HepG2 (cell line): ENCODE results near the gene CDK2. TPM values are rescaled to one million over a fixed set of nuclear protein-coding genes. Genes with fewer than 3 reads are reported as not detected.
A peak's percentile ranks its signal among the peaks of the same experiment; 100 is the strongest.

ENCODE experiments used
- ATAC-seq: fragments of 200-7000 bp; cut with Tn5 transposase; 3 replicates; pipeline ENCODE4 v1.9.1; 2020; ENCODE audit warnings: mild to moderate bottlenecking, moderate library complexity
- BruUV-seq: library from RNA; stranded (reverse); fragments of 400-500 nt; replicated peaks from 2 replicates; lab custom pipeline; 2021; lab: Mats Ljungman, UMichigan
- CTCF ChIA-PET: fragments of 300-600 bp; formaldehyde crosslinking; extraction: SDS; loops from one replicate; lab custom pipeline; 2021; ENCODE audit warnings: low total read pairs, inconsistent platforms, low intra/inter-chr PET ratio; lab: Yijun Ruan, JAX
- POLR2A ChIA-PET: fragments of 350-600 bp; sonication (Branson Sonifier 250); formaldehyde crosslinking; loops from one replicate; lab custom pipeline; 2020; ENCODE audit warnings: antibody characterized with exemption, inconsistent platforms; lab: Yijun Ruan, JAX
- DNase-seq: peaks from one replicate; pipeline ENCODE4 v3.0.0-alpha.2; 2015; ENCODE audit warnings: low spot score
- FAIRE-seq: peaks from 3 replicates; lab custom pipeline; 2011; peaks lifted over from hg19 to GRCh38; lab: Jason Lieb, UNC
- H2AFZ ChIP-seq: one replicate; pipeline ENCODE4 v1.6.1; 2011; ENCODE audit warnings: low read length, inconsistent platforms
- H3K27ac ChIP-seq: fragments of 300-600 bp; 3 replicates; pipeline ENCODE4 v1.8.0; 2011; ENCODE audit warnings: mixed run types, mild to moderate bottlenecking, mixed read lengths, low read length, inconsistent platforms; ENCODE audit not compliant: insufficient read depth; ENCODE audit errors: extremely low read length
- H3K27me3 ChIP-seq, 2 experiments: fragments of 200-600 bp in 1 of 2; 2 replicates in 1 of 2; 3 replicates in 1 of 2; pipeline versions ENCODE4 v1.6.0 to v1.8.0; 2011; ENCODE audit warnings: low read length in 2 of 2, mild to moderate bottlenecking in 2 of 2, moderate library complexity in 2 of 2, inconsistent platforms in 1 of 2; ENCODE audit not compliant: insufficient read depth in 2 of 2, control insufficient read depth in 1 of 2
- H3K36me3 ChIP-seq, 2 experiments: fragments of 200-600 bp in 1 of 2; replicated peaks in 1 of 2; 2 replicates in 1 of 2; 3 replicates in 1 of 2; pipeline versions ENCODE4 v1.5.1 to v1.8.0; 2011; ENCODE audit warnings: low read length in 2 of 2, inconsistent platforms in 1 of 2; ENCODE audit not compliant: insufficient read depth in 2 of 2, control insufficient read depth in 1 of 2
- H3K4me1 ChIP-seq: 2 replicates; pipeline ENCODE4 v1.5.1; 2012; ENCODE audit warnings: low read length, inconsistent platforms; ENCODE audit not compliant: insufficient read depth
- H3K4me2 ChIP-seq: 2 replicates; pipeline ENCODE4 v1.6.0; 2011; ENCODE audit warnings: low read depth, low read length, inconsistent platforms
- H3K4me3 ChIP-seq, 3 experiments: fragments of 200-600 bp in 1 of 3; sonication (generic), shearing (Covaris generic) in 1 of 3; replicated peaks in 1 of 3; 2 replicates each; pipeline ENCODE4 v1.5.1; 2011 to 2016; ENCODE audit warnings: low read length in 3 of 3, inconsistent platforms in 2 of 3, low read depth in 2 of 3, mild to moderate bottlenecking in 2 of 3, control low read depth in 1 of 3, mixed read lengths in 1 of 3; ENCODE audit not compliant: insufficient read depth in 1 of 3
- H3K79me2 ChIP-seq: one replicate; pipeline ENCODE4 v1.6.1; 2011; ENCODE audit warnings: low read length, inconsistent platforms; ENCODE audit not compliant: insufficient read depth
- H3K9ac ChIP-seq: 2 replicates; pipeline ENCODE4 v1.6.0; 2011; ENCODE audit warnings: mild to moderate bottlenecking, low read depth, low read length, inconsistent platforms; ENCODE audit not compliant: insufficient read depth
- H3K9me3 ChIP-seq: 2 replicates; pipeline ENCODE4 v1.5.1; 2012; ENCODE audit warnings: mild to moderate bottlenecking, low read length
- H4K20me1 ChIP-seq: 2 replicates; pipeline ENCODE4 v1.6.0; 2011; ENCODE audit warnings: inconsistent platforms, mild to moderate bottlenecking, low read length, moderate library complexity; ENCODE audit not compliant: insufficient read depth
- ATF7-NPFF ChIP-seq: sonication (generic); formaldehyde crosslinking; IDR thresholded peaks from 2 replicates; pipeline ENCODE4 v1.8.1; 2023; ENCODE audit warnings: mild to moderate bottlenecking, low read depth, missing genetic modification reagents, moderate library complexity
- GABPB1 ChIP-seq: IDR thresholded peaks from 2 replicates; pipeline ENCODE4 v1.6.1; 2016; ENCODE audit warnings: mild to moderate bottlenecking, missing genetic modification reagents, moderate library complexity, missing compliant biosample characterization
- GLI4 ChIP-seq: sonication (generic); formaldehyde crosslinking; IDR thresholded peaks from 2 replicates; pipeline ENCODE4 v1.5.1; 2020; ENCODE audit warnings: missing genetic modification reagents, mild to moderate bottlenecking, moderate library complexity, borderline replicate concordance
- HNRNPK ChIP-seq: fragments of 200-400 bp; formaldehyde crosslinking; IDR thresholded peaks from 2 replicates; pipeline ENCODE4 v1.6.1; 2018; ENCODE audit warnings: low read length, low read depth, moderate library complexity, mild to moderate bottlenecking; ENCODE audit not compliant: poor library complexity, severe bottlenecking
- HOXA3 ChIP-seq: sonication (generic); formaldehyde crosslinking; IDR thresholded peaks from 2 replicates; pipeline ENCODE4 v1.5.0; 2020; ENCODE audit warnings: missing genetic modification reagents
- KAT7 ChIP-seq: IDR thresholded peaks from 2 replicates; pipeline ENCODE4 v1.6.1; 2018; ENCODE audit warnings: borderline replicate concordance, missing compliant biosample characterization
- KMT2A ChIP-seq: sonication (generic); formaldehyde crosslinking; IDR thresholded peaks from 2 replicates; pipeline ENCODE4 v1.4.0; 2020; ENCODE audit warnings: missing genetic modification reagents
- MTA1 ChIP-seq: sonication (generic); formaldehyde crosslinking; IDR thresholded peaks from 2 replicates; pipeline ENCODE4 v1.4.0; 2020; ENCODE audit warnings: missing genetic modification reagents, mild to moderate bottlenecking, borderline replicate concordance
- MYC ChIP-seq: sonication (generic); formaldehyde crosslinking; IDR thresholded peaks from 2 replicates; pipeline ENCODE4 v1.9.0; 2021; ENCODE audit warnings: missing genetic modification reagents, borderline replicate concordance
- NCOR1 ChIP-seq: fragments of 200-600 bp; sonication (generic); IDR thresholded peaks from 2 replicates; pipeline ENCODE4 v1.7.0; 2017; ENCODE audit warnings: antibody characterized with exemption, low read length, borderline replicate concordance
- RBM39 ChIP-seq: fragments of 200-400 bp; formaldehyde crosslinking; IDR thresholded peaks from one replicate; pipeline ENCODE4 v1.6.1; 2018; ENCODE audit warnings: antibody characterized with exemption, mild to moderate bottlenecking, low read depth, low read length; ENCODE audit not compliant: poor library complexity, severe bottlenecking
- RCOR2 ChIP-seq: IDR thresholded peaks from 2 replicates; pipeline ENCODE4 v1.6.1; 2016; ENCODE audit warnings: missing biosample characterization, missing genetic modification reagents
- ZBTB38 ChIP-seq: sonication (generic); formaldehyde crosslinking; IDR thresholded peaks from 2 replicates; pipeline ENCODE4 v1.5.1; 2020; ENCODE audit warnings: mild to moderate bottlenecking, missing genetic modification reagents
- ZBTB7A ChIP-seq: sonication (generic); formaldehyde crosslinking; IDR thresholded peaks from 2 replicates; pipeline ENCODE4 v1.8.0; 2022; ENCODE audit warnings: mild to moderate bottlenecking, missing genetic modification reagents
- ZFX ChIP-seq: sonication (generic); formaldehyde crosslinking; IDR thresholded peaks from 2 replicates; pipeline ENCODE4 v1.4.0; 2020; ENCODE audit warnings: mild to moderate bottlenecking, low read depth, missing genetic modification reagents, moderate library complexity
- ZNF687 ChIP-seq: sonication (generic); formaldehyde crosslinking; IDR thresholded peaks from 2 replicates; pipeline ENCODE4 v1.5.1; 2020; ENCODE audit warnings: mild to moderate bottlenecking, missing genetic modification reagents, moderate library complexity
- ZNF740 ChIP-seq: sonication (generic); formaldehyde crosslinking; IDR thresholded peaks from 2 replicates; pipeline ENCODE4 v1.4.0; 2020; ENCODE audit warnings: missing genetic modification reagents
- ZNF816 ChIP-seq: sonication (generic); formaldehyde crosslinking; IDR thresholded peaks from 2 replicates; pipeline ENCODE4 v1.8.0; 2022; ENCODE audit warnings: missing genetic modification reagents, mild to moderate bottlenecking, borderline replicate concordance
- WGBS: methylation state at CpG from one replicate; pipeline ENCODE4 v1.1.6; 2017; ENCODE audit warnings: low lambda C conversion rate; 5-methylcytosine and 5-hydroxymethylcytosine counted together
- in situ Hi-C: cut with HindIII; loops from 2 replicates; pipeline ENCODE4 v1.10.0; 2017; ENCODE audit warnings: low pct_unique_long_range_greater_than_20kb; ENCODE audit not compliant: extremely low pct_ligation_motif_present
- intact Hi-C: fragments of 100-400 bp; cut with micrococcal nuclease; formaldehyde crosslinking; loops from one replicate; pipeline ENCODE4 v1.10.0; 2022; ENCODE audit not compliant: unreplicated experiment
- polyA plus RNA-seq, 8 experiments: library from polyadenylated mRNA; depleted of rRNA in 3 of 8; stranded (reverse) in 7 of 8; unstranded in 1 of 8; fragments of >200 nt; fragmentation: Illumina TruSeq in 4 of 8; extraction: Trizol in 4 of 8; gene quantifications; 2 replicates each; pipeline versions ENCODE4 v1.2.1 to v1.2.3, GENCODE V29; 2011 to 2016; ENCODE audit warnings: low read depth in 4 of 8, missing spikeins in 1 of 8, mixed read lengths in 1 of 8; ENCODE audit not compliant: insufficient read depth in 1 of 8
- total RNA-seq, 5 experiments: library from RNA; depleted of rRNA; stranded (reverse); fragments of >200 nt; fragmentation: Illumina TruSeq; extraction: Trizol; gene quantifications; 2 replicates each; pipeline ENCODE4 v1.2.3, GENCODE V29; 2016; ENCODE audit warnings: low read depth in 1 of 5

CDK2 gene
- total and polyA plus RNA-seq, 2 of the 13 experiments (the other 11 are each of a cell fraction or from before 2014, with no cell fraction given): 47.5 to 52.6 TPM

GRCh38 chr12:56007564-56008559 is 41.2 kb downstream of the CDK2 start:
- FAIRE-seq: no peak
- BruUV-seq: no TSS peak
- TF ChIP-seq RCOR2 (CRISPR knock-in tag) (no peak), GLI4 (no peak), ZBTB38 (CRISPR knock-in tag) (peak; percentile 36; the same call in 1 of the 2 replicates), HNRNPK (peak; percentile 93), ZNF816 (CRISPR knock-in tag) (0 out of 2 replicates have a peak, but pooled peaks have one; percentile 12), MYC (CRISPR knock-in tag) (no peak), NCOR1 (no peak), ZNF687 (CRISPR knock-in tag) (0 out of 2 replicates have a peak, but pooled peaks have one; percentile 17), GABPB1 (peak; percentile 75; the same call in 1 of the 2 replicates), RBM39 (peak; percentile 22), ZNF740 (peak; percentile 45; the same call in 1 of the 2 replicates), MTA1 (CRISPR knock-in tag) (no peak), ZBTB7A (CRISPR knock-in tag) (0 out of 2 replicates have a peak, but pooled peaks have one; percentile 25), KMT2A (CRISPR knock-in tag) (0 out of 2 replicates have a peak, but pooled peaks have one; percentile 5), ZFX (CRISPR knock-in tag) (0 out of 2 replicates have a peak, but pooled peaks have one; percentile 10), HOXA3 (CRISPR knock-in tag) (0 out of 2 replicates have a peak, but pooled peaks have one; percentile 3), KAT7 (CRISPR knock-in tag) (no peak), ATF7-NPFF (CRISPR knock-in tag) (no peak)

More at GRCh38 chr12:56007564-56008559, 41.2 kb downstream of the CDK2 start:
- Histone ChIP-seq H3K79me2 (no peaks in the 10 kb centered on the region), H3K9ac (peak overlapping the region; percentile 53), H4K20me1 (no peaks in the 10 kb centered on the region), H3K4me3 (peak overlapping the region; percentile 59 to 84 (median 69)), H3K36me3 (peaks cover 9 to 13% of the 10 kb centered on the region in 2 experiments; a peak in 4 of 5 replicates), H2AFZ (no peak overlapping the region), H3K27ac (peak overlapping the region; percentile 73), H3K27me3 (no peaks in the 10 kb centered on the region; a peak in 1 of 5 replicates), H3K4me2 (peak overlapping the region; percentile 87), H3K4me1 (peaks cover 75% of the 10 kb centered on the region), H3K9me3 (no peaks in the 10 kb centered on the region)
- peak; percentile 33 for ATAC-seq
- WGBS: 38% methylated on average over 33 of the region's 44 CpGs
- CTCF ChIA-PET: no interaction called here
- intact Hi-C loops: no loop called here
- POLR2A ChIA-PET: interaction anchor here (0.7 to 3.0 kb wide), 13 partner anchors 11 to 190 kb away, joined by 3 to 34 read pairs (median 4); partner anchors contain the start of genes DNAJC14, IKZF4, ORMDL2 and RAB5B
- in situ Hi-C loops: no loop called here
- no peak for DNase-seq
